Measurements from ENCODE around the gene IL17RB.

Gene IL17RB
- 0 to 0.06 reads per million in 2 experiments for total RNA-seq

- no peak for DNase-seq (ENCODE audit: low read depth)
Observed at GRCh38 chr3:53846134-53846850, at the start of gene IL17RB, which contains the start of gene CHDH. Gene IL17RB (plus strand): TSS chr3:53846568. CDS start chr3:53846589, 21 bp downstream. Gene CHDH (minus strand): TSS chr3:53846419. CDS start chr3:53824008, 22,411 bp downstream.

GRCh38 chr3:53798144-53798543, 48.2 kb upstream of the IL17RB start:
- no peak for DNase-seq (ENCODE audit: low read depth)

GRCh38 chr3:53799338-53799865, 47.0 kb upstream of the IL17RB start:
- DNase-seq (ENCODE audit: low read depth): no peak

GRCh38 chr3:53800041-53800906, 46.1 kb upstream of the IL17RB start:
- DNase-seq (ENCODE audit: low read depth): no peak

- DNase-seq (ENCODE audit: low read depth): no peak
Observed at GRCh38 chr3:53801319-53801718, 45.0 kb upstream of the IL17RB start.

GRCh38 chr3:53802256-53802880, 44.0 kb upstream of the IL17RB start:
- DNase-seq (ENCODE audit: low read depth): no peak

- no peak for DNase-seq (ENCODE audit: low read depth)
Observed at GRCh38 chr3:53803124-53803815, 43.1 kb upstream of the IL17RB start.

GRCh38 chr3:53803816-53804695, 42.3 kb upstream of the IL17RB start:
- DNase-seq (ENCODE audit: low read depth): no peak

GRCh38 chr3:53804697-53805462, 41.5 kb upstream of the IL17RB start:
- DNase-seq (ENCODE audit: low read depth): no peak

- no peak for DNase-seq (ENCODE audit: low read depth)
Observed at GRCh38 chr3:53805463-53806159, 40.8 kb upstream of the IL17RB start.

- DNase-seq (ENCODE audit: low read depth): no peak
Observed at GRCh38 chr3:53806182-53807116, 39.9 kb upstream of the IL17RB start.

GRCh38 chr3:53807117-53807810, 39.1 kb upstream of the IL17RB start:
- no peak for DNase-seq (ENCODE audit: low read depth)

- no peak for DNase-seq (ENCODE audit: low read depth)
Observed at GRCh38 chr3:53808496-53808895, 37.9 kb upstream of the IL17RB start.

- no peak for DNase-seq (ENCODE audit: low read depth)
Observed at GRCh38 chr3:53809267-53809666, 37.1 kb upstream of the IL17RB start.

GRCh38 chr3:53809764-53810400, 36.5 kb upstream of the IL17RB start:
- no peak for DNase-seq (ENCODE audit: low read depth)

- DNase-seq (ENCODE audit: low read depth): no peak
Observed at GRCh38 chr3:53811143-53811927, 35.0 kb upstream of the IL17RB start.
